ENCODE results near the gene PARG.
"Not testable (repeated sequence)": the region's sequence is repeated elsewhere in the genome, so short reads cannot be mapped to it uniquely, and the experiment has no call there.

The PARG gene

GRCh38 chr10:49952006-49952405 is 10.2 kb upstream of the PARG start:
- not testable (repeated sequence) for H3K4me2 ChIP-seq (ENCODE audit: insufficient read depth, low read length); DNase-seq; ATAC-seq (ENCODE audit: insufficient read depth, low read depth); H3K9me3 ChIP-seq (ENCODE audit: insufficient read depth, low read length, severe bottlenecking); H2AFZ ChIP-seq (ENCODE audit: low read depth, low read length); H3K9ac ChIP-seq (ENCODE audit: low read depth, low read length); H3K4me3 ChIP-seq (ENCODE audit: low read depth in 1 of 2, low read length in 2 of 2); H3K4me1 ChIP-seq (ENCODE audit: insufficient read depth, low read length); H3K27me3 ChIP-seq (ENCODE audit: insufficient read depth, low read length, poor library complexity); H3K27ac ChIP-seq (ENCODE audit: low read length); H4K20me1 ChIP-seq (ENCODE audit: insufficient read depth, low read length)
- H3K36me3 ChIP-seq (ENCODE audit: insufficient read depth, low read length): peaks cover 13% of the 10 kb centered on the region; the same call in 1 of the 2 replicates
- H3K79me2 ChIP-seq (ENCODE audit: insufficient read depth, low read length): peaks cover 21% of the 10 kb centered on the region; the same call in 1 of the 2 replicates

- not testable (repeated sequence) for H2AFZ ChIP-seq (ENCODE audit: low read depth, low read length); ATAC-seq (ENCODE audit: insufficient read depth, low read depth); H3K4me3 ChIP-seq (ENCODE audit: low read depth in 1 of 2, low read length in 2 of 2); H3K4me1 ChIP-seq (ENCODE audit: insufficient read depth, low read length); DNase-seq; H4K20me1 ChIP-seq (ENCODE audit: insufficient read depth, low read length); H3K9me3 ChIP-seq (ENCODE audit: insufficient read depth, low read length, severe bottlenecking); H3K4me2 ChIP-seq (ENCODE audit: insufficient read depth, low read length); H3K9ac ChIP-seq (ENCODE audit: low read depth, low read length); H3K27me3 ChIP-seq (ENCODE audit: insufficient read depth, low read length, poor library complexity); H3K27ac ChIP-seq (ENCODE audit: low read length)
- peaks cover 37% of the 10 kb centered on the region for H3K79me2 ChIP-seq (ENCODE audit: insufficient read depth, low read length)
- H3K36me3 ChIP-seq (ENCODE audit: insufficient read depth, low read length): peaks cover 14% of the 10 kb centered on the region
Observed at GRCh38 chr10:49948737-49949136, 6.9 kb upstream of the PARG start.

GRCh38 chr10:49948142-49948541 is 6.3 kb upstream of the PARG start:
- H2AFZ ChIP-seq (ENCODE audit: low read depth, low read length); H3K27ac ChIP-seq (ENCODE audit: low read length): not testable (repeated sequence)
- H3K79me2 ChIP-seq (ENCODE audit: insufficient read depth, low read length): peaks cover 42% of the 10 kb centered on the region

GRCh38 chr10:49943607-49944006 is 1.8 kb upstream of the PARG start:
- not testable (repeated sequence) for H3K27me3 ChIP-seq (ENCODE audit: insufficient read depth, low read length, poor library complexity); H3K9me3 ChIP-seq (ENCODE audit: insufficient read depth, low read length, severe bottlenecking); H4K20me1 ChIP-seq (ENCODE audit: insufficient read depth, low read length); ATAC-seq (ENCODE audit: insufficient read depth, low read depth); H2AFZ ChIP-seq (ENCODE audit: low read depth, low read length); DNase-seq; H3K9ac ChIP-seq (ENCODE audit: low read depth, low read length)
- Histone ChIP-seq H3K36me3 (ENCODE audit: insufficient read depth, low read length) (peaks cover 13% of the 10 kb centered on the region), H3K27ac (ENCODE audit: low read length) (peak overlapping the region; percentile 44; the same call in 1 of the 2 replicates), H3K4me3 (ENCODE audit: low read depth in 1 of 2, low read length in 2 of 2) (peak overlapping the region in 1 of 2 experiments; percentile 41; a peak in 1 of 4 replicates), H3K4me1 (ENCODE audit: insufficient read depth, low read length) (peaks cover 23% of the 10 kb centered on the region), H3K79me2 (ENCODE audit: insufficient read depth, low read length) (peaks cover 66% of the 10 kb centered on the region), H3K4me2 (ENCODE audit: insufficient read depth, low read length) (peak overlapping the region; percentile 64)

More at GRCh38 chr10:49948142-49948541, 6.3 kb upstream of the PARG start:
- not testable (repeated sequence) for H3K9ac ChIP-seq (ENCODE audit: low read depth, low read length); H3K4me1 ChIP-seq (ENCODE audit: insufficient read depth, low read length); H3K27me3 ChIP-seq (ENCODE audit: insufficient read depth, low read length, poor library complexity); H3K4me2 ChIP-seq (ENCODE audit: insufficient read depth, low read length); H3K4me3 ChIP-seq (ENCODE audit: low read depth in 1 of 2, low read length in 2 of 2); DNase-seq; H3K9me3 ChIP-seq (ENCODE audit: insufficient read depth, low read length, severe bottlenecking); H4K20me1 ChIP-seq (ENCODE audit: insufficient read depth, low read length); ATAC-seq (ENCODE audit: insufficient read depth, low read depth)
- H3K36me3 ChIP-seq (ENCODE audit: insufficient read depth, low read length): peaks cover 16% of the 10 kb centered on the region

GRCh38 chr10:49942339-49942705 is 495 bp upstream of the PARG start:
- DNase-seq: not testable (repeated sequence)
- ATAC-seq (ENCODE audit: insufficient read depth, low read depth): peak; percentile 8; the same call in 1 of the 3 replicates
- peaks cover 70% of the 10 kb centered on the region for H3K79me2 ChIP-seq (ENCODE audit: insufficient read depth, low read length)

GRCh38 chr10:49931959-49932728 is 9.7 kb downstream of the PARG start:
- not testable (repeated sequence) for H3K27ac ChIP-seq (ENCODE audit: low read length); H2AFZ ChIP-seq (ENCODE audit: low read depth, low read length); H4K20me1 ChIP-seq (ENCODE audit: insufficient read depth, low read length); H3K36me3 ChIP-seq (ENCODE audit: insufficient read depth, low read length); H3K9me3 ChIP-seq (ENCODE audit: insufficient read depth, low read length, severe bottlenecking); H3K4me3 ChIP-seq (ENCODE audit: low read depth in 1 of 2, low read length in 2 of 2); H3K4me1 ChIP-seq (ENCODE audit: insufficient read depth, low read length); DNase-seq; H3K9ac ChIP-seq (ENCODE audit: low read depth, low read length); H3K4me2 ChIP-seq (ENCODE audit: insufficient read depth, low read length); H3K27me3 ChIP-seq (ENCODE audit: insufficient read depth, low read length, poor library complexity); H3K79me2 ChIP-seq (ENCODE audit: insufficient read depth, low read length); ATAC-seq (ENCODE audit: insufficient read depth, low read depth)

More at GRCh38 chr10:49942339-49942705, 495 bp upstream of the PARG start:
- peak overlapping the region; percentile 68 for H3K9ac ChIP-seq (ENCODE audit: low read depth, low read length)
- H3K9me3 ChIP-seq (ENCODE audit: insufficient read depth, low read length, severe bottlenecking); H3K27me3 ChIP-seq (ENCODE audit: insufficient read depth, low read length, poor library complexity): not testable (repeated sequence)
- H4K20me1 ChIP-seq (ENCODE audit: insufficient read depth, low read length): peaks cover 15% of the 10 kb centered on the region; the same call in 1 of the 2 replicates
- H3K36me3 ChIP-seq (ENCODE audit: insufficient read depth, low read length): peaks cover 13% of the 10 kb centered on the region
- H3K4me1 ChIP-seq (ENCODE audit: insufficient read depth, low read length): peaks cover 27% of the 10 kb centered on the region
- H3K27ac ChIP-seq (ENCODE audit: low read length): peak overlapping the region; percentile 75
- peak overlapping the region; percentile 64 for H3K4me2 ChIP-seq (ENCODE audit: insufficient read depth, low read length)
- H2AFZ ChIP-seq (ENCODE audit: low read depth, low read length): peak overlapping the region; percentile 63
- peak overlapping the region; percentile 55 to 69; a peak in 3 of 4 replicates for H3K4me3 ChIP-seq (ENCODE audit: low read depth in 1 of 2, low read length in 2 of 2)

GRCh38 chr10:49931276-49931675 is 10.6 kb downstream of the PARG start:
- H3K9ac ChIP-seq (ENCODE audit: low read depth, low read length); ATAC-seq (ENCODE audit: insufficient read depth, low read depth); H3K4me2 ChIP-seq (ENCODE audit: insufficient read depth, low read length): not testable (repeated sequence)

GRCh38 chr10:49923572-49923971 is 18.3 kb downstream of the PARG start:
- H3K27ac ChIP-seq (ENCODE audit: low read length); H3K36me3 ChIP-seq (ENCODE audit: insufficient read depth, low read length); DNase-seq: not testable (repeated sequence)

More at GRCh38 chr10:49931276-49931675, 10.6 kb downstream of the PARG start:
- H3K4me1 ChIP-seq (ENCODE audit: insufficient read depth, low read length); H3K27ac ChIP-seq (ENCODE audit: low read length); H3K4me3 ChIP-seq (ENCODE audit: low read depth in 1 of 2, low read length in 2 of 2); H2AFZ ChIP-seq (ENCODE audit: low read depth, low read length); H3K9me3 ChIP-seq (ENCODE audit: insufficient read depth, low read length, severe bottlenecking); H3K36me3 ChIP-seq (ENCODE audit: insufficient read depth, low read length); DNase-seq; H3K27me3 ChIP-seq (ENCODE audit: insufficient read depth, low read length, poor library complexity); H3K79me2 ChIP-seq (ENCODE audit: insufficient read depth, low read length); H4K20me1 ChIP-seq (ENCODE audit: insufficient read depth, low read length): not testable (repeated sequence)

More at GRCh38 chr10:49923572-49923971, 18.3 kb downstream of the PARG start:
- not testable (repeated sequence) for H3K4me2 ChIP-seq (ENCODE audit: insufficient read depth, low read length); H3K9ac ChIP-seq (ENCODE audit: low read depth, low read length); H2AFZ ChIP-seq (ENCODE audit: low read depth, low read length); H3K4me1 ChIP-seq (ENCODE audit: insufficient read depth, low read length); H3K4me3 ChIP-seq (ENCODE audit: low read depth in 1 of 2, low read length in 2 of 2); H4K20me1 ChIP-seq (ENCODE audit: insufficient read depth, low read length); H3K9me3 ChIP-seq (ENCODE audit: insufficient read depth, low read length, severe bottlenecking); H3K79me2 ChIP-seq (ENCODE audit: insufficient read depth, low read length); H3K27me3 ChIP-seq (ENCODE audit: insufficient read depth, low read length, poor library complexity); ATAC-seq (ENCODE audit: insufficient read depth, low read depth)
